HG03025 (cell line): Measurements from ENCODE around the gene MMP17.

Source experiments
- ATAC-seq: cut with Tn5 transposase; IDR thresholded peaks from one replicate; pipeline ENCODE4 v1.9.1; 2021; ENCODE audit warnings: mild to moderate bottlenecking, moderate library complexity; ENCODE audit not compliant: unreplicated experiment, low FRiP score

The MMP17 gene

DNA sequence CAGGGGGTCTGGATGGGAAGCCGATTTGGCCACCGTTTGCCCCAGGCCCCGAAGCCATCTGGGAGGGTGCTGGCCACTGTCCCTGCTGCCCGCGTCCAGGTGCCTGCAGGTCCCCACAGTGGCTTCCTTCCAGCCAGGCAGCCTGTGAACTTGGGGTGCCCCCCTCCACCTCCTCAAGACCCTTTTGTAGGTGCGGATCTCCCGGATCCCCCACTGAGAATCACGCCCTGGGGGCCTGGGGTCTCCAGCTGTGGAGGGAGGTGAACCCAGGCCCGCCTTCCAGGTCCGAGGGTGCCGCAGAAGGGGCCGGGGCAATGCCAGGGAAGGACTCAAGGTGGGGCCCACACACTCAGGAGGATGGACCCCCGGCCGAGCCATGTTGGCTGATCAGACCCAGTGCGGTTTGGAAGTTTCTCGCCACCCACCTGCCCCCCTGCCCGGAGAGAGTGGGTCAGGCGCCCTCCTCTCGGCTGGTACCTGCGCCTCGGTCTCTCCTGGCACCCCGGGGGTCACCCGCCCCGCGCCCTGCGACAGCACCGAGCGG, 1.7 kb downstream of the MMP17 start:
- no peak for ATAC-seq

DNA sequence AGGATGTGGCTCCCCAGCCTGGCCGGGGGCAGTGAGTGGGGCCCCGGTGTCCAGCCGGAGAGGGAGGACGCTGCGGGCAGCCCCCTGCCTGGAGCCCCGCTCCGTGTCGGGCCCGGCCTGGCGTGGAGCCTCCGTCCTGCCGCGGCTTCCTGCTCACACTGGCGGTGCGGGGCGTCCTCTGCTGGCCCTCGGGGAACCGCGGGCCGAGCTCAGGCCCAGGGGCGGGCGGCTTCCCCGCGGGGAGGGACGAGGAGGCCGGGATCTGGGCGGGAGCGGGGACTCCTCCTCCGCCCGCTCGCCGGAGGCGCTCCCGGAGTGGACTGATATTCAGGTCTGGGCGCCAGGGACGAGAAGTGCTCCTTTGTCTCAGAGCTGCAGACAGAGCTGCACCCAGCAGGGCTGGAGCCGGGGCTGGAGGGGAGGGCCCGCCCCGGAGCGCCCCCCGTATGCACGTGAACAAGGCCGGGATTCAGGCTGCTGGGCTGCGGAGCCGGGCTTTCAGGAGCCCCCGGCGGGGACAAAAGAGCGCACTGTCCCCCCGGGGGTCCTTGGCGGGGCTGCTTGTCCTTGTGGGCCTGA, 2.2 kb downstream of the MMP17 start:
- no peak for ATAC-seq

DNA sequence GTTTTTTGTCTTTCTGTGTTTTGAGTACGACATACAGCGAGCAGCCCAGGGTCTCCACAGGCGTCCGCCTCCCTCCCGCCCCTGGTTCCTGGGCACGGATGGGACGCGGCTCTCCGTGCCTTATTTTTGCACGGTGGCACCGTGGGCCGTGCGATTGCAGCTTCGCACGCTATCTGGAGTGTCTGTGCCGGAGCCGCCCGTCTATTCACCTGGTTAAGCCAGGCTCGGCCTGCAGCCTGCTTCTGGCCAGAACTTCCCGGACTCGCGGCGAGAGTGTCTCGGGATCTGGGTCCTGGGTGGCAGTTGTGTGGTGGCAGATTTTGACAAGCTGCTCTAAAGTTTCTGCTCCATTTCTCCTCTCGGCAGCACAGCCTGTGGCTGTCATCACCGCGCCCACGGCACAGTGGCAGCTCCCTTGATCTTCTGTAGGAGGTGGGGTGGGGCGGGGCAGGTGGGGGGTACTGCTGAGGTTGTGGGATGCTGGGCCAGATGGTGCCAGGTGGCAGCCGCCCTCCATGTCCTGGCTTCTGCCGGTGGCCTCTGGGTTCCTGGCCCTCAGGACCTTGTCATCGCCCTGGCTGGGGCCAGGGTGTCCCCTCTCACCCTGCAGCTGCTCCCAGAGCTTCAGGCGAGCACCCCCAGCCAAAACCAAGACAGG, 2.9 kb downstream of the MMP17 start:
- no peak for ATAC-seq

DNA sequence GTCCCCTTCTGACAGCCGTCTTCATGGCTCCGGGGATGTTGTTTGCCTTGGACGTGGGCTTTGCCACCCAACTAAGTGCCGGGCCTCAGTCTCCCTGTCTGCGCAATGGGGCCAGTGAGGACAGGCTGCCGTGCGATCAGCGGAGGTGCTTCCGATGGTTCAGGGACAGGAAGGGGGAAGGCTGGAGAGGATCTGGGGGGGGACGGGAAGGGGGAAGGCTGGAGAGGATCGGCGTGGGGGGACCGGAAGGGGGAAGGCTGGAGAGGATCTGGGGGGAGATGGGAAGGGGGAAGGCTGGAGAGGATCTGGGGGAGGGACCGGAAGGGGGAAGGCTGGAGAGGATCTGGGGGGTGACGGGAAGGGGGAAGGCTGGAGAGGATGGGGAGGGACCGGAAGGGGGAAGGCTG, 3.4 kb downstream of the MMP17 start:
- no peak for ATAC-seq

DNA sequence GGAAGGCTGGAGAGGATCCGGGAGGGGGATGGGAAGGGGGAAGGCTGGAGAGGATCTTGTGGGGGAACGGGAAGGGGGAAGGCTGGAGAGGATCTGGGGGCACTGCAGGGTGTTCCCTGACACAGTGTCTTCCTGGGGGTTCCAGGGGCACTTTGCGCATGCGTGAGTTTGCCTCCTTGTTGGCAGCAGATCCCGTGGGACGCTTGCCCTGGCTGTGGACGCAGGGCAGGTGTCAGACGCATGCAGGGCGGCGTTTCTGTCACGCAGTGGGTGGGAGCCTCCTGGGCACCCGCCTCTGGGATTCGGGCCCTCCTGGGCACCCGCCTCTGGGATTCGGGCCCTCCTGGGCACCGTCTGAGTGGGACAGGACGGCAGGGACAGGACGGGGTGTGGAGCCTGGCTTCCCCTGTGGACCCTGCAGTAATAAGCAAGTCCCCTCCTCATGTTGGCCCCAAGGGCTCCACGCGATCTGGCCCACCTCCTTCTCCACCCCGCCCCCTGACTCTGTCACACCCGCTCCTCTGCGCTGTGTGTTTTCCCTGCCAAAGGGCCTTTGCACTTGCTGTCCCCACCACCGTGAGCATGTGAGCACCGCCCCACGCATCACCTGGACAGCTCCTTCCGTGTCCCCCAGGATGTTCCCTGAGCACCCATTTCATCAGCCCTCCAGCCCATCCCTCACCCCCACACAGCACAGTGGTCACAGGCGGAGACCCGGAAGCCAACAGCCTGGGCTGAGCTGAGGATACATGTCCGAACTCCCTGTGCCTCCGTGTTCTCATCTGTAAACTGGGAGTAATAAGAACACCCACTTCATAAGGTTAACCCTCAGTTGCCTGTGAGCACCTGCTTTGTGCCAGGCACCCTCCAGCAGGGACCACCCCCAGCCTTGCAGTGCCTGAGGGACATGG, 4.4 kb downstream of the MMP17 start:
- no peak for ATAC-seq

DNA sequence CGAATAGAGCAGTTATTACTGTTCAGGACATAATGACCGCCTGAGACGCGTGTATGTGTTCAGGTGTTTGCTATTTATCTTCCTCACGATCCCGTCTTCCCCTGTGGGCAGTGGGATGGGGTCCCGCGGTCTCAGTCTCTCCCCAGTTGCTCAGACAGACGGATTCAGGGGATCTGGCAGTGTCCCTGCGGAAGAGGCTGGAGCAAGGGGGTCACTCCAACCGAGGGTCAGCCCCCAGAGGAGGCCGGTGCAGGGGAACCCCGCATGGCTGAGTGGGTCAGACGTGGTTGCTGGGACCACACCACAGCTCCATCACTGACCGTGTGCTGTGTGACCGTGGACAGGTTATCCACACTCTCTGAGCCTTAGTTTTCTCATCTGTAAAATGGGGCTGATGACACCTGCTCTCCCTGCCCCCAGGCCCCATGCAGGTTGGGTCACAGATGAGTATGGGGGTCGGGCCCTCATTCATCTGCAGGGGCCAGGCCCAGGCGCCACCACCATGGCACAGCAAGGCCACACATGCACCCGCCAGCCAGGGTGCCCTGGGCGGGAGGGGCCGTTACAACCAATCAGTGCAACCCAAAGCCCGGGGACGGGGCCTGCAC, 5.2 kb downstream of the MMP17 start:
- no peak for ATAC-seq

DNA sequence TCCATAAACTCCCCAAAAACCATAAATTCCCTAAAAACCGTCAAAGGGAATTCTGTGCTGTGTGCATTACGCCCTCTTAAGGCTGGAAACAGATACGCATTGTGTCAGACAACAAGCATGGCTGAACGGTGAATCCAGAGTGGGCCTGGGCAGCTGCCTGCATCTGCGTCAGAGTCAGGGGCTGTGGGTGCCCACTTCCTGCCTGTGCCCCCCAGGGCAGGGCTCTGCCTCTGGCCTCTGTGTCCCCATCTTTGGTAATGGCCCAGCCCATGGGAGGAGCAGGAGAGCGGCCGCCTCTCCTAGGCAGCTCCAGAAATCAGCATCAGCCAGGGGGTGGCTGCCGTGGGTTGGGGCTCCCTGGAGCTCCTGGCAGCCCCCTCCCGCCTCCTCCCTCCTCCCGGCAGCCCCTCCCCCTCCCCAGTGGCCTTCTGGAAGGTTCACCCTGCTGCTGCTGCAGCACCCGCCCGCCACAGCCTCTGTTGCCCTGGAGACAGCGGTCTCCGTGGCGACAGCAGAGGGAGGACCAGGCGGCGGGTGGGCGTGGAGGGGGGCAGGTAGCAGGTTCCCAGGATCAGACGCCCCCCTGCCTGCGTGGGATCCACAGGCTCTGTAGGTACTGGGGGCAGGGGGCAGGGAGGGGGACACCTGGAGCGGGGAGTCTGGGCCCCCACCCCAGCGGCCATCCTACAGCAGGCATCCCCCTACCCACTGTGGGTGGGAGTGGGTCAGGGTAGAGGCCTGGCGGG, 5.9 kb downstream of the MMP17 start:
- no peak for ATAC-seq

DNA sequence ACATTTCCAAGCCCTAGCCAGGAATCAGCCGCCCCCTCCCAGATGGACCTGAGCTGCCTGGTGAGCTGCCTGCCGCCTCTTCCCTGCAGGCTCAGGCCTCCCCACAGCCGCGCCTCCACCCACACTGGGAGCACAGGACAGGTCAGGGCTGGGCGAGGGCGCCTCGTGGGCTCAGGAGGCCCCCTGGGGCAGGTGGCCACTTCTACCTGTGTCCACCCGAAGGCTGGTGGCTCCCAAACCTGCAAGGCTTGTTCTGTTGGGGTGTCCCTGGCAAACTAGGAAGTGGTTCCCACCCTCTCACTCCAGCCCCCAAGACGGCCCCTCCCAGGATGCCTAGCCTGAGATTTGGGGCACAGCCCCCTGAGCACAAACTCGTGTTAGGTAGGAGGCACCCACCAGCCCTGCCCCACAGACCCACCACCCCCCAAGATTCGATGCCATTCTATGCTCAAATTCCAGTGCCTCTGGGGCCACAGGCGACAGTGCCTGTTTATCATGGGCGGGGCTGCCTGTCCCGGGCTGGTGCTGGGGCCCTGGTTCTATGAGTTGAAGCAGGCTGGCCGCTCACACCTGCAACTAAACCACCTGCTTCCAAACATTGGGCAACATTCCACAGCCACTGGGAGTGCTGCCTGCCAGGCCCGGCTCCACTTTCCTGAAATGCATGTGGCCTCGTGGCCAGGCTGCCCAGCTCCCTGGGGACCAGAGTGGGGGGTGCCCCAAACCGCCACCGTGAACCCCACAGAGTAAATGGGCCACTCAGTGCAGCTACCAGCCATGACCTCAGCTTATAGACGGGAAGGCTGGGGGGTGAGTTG, 6.8 kb downstream of the MMP17 start:
- no peak for ATAC-seq

DNA sequence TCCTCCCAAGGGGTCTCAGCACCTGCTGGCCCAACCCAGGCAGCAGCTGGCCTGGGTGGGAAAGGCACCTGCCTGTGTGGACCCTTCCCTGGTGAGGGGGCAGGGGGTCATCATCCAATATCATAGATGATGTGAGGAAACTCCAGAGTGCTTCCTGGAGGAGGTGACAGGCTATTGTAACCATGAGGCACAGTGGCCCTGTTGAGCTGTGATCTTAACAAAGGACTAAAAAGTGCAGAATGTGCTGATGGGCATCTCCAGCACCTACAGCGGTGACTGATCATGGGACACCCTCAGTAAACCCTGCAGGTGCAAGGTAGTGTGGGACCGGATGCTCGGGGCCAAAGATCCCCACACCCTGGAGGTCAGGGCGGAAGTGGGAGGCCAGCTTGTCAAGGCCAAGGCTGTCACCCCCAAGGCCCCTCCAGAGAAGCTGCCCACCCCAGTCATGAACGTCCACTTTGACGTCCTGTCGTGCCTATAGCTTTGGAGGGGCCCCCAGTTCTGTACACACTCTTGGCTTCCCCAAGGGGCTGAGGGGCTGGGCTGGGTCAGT, 7.5 kb downstream of the MMP17 start:
- no peak for ATAC-seq

DNA sequence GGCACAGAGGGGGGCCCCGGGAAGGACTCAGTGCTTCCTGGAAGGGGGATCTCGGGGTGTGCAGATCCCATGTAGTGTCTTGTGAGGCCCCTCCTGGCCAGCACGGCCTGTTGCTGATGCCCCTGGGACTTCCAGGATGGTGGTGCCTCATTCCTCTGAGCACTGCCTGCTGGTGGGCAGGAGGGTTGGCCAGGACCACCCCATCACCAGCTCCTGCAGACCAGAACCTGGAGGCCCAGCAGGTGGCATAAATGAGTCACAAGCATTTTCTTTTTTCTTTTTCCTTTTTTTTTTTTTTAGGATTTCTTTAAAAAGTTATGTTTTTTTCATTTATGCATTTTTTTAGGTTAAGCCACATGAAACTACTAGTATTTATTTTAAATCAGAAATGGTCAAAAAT, 8.0 kb downstream of the MMP17 start:
- ATAC-seq = no peak

DNA sequence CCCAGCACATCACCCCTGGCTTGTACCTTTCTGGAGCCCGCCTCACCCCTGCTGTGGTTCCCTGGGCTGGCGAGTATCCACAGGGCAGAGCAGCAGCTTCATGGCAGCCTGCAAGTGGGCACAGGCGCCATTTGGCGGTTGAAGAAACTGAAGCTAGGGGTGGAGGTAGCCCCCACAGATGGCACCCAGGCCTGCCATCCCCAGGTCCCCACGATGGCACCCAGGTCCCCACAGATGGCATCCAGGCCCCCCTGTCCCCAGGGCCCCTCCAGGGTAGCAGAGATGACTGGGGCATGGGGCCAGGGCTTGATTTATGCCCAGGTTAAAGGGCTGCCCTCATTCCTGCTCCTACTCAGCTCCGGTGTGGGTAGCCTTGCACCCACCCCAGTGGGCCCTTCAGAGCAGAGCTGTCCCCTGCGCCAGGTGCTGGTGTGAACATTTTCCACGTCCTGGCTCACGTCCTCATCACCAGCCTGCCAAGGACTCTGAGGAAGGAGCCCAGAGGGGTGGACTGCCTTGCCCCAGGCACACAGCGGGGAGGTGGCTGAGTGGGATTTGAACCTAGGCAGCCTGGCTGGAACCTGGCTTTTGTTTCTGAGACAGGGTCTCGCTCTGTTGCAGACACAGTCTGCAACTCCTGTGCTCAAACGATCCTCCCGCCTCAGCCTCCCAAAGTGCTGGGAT, 8.7 kb downstream of the MMP17 start:
- no peak for ATAC-seq

DNA sequence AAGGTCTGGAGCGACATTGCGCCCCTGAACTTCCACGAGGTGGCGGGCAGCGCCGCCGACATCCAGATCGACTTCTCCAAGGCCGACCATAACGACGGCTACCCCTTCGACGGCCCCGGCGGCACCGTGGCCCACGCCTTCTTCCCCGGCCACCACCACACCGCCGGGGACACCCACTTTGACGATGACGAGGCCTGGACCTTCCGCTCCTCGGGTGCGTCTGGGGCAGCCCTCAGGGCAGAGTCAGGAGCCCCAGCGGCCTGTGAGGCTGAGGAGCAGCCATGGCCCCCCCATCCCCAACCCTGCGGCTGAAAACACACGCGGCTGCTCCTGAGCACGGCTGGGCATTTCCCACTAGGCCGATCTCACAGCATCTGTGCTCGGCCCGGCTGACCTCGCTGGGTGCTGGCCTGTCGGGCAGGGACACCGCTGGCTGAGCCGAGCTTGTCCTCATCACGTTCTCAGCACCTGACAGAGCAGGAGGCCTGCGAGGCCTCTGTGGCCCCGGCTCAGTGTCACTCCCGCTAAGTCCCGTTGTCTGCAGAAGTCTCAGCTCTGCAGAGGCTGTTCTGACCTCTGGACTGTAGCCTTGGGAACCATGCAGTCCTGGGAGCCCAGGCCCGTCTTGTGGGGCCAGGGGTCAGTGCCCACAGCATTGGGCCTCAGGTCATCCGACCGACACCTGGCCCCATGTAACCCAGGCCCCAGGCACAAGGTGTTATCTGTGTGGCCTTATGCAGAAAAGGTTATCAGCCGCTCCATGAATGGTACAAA, 12.6 kb downstream of the MMP17 start:
- no peak for ATAC-seq

DNA sequence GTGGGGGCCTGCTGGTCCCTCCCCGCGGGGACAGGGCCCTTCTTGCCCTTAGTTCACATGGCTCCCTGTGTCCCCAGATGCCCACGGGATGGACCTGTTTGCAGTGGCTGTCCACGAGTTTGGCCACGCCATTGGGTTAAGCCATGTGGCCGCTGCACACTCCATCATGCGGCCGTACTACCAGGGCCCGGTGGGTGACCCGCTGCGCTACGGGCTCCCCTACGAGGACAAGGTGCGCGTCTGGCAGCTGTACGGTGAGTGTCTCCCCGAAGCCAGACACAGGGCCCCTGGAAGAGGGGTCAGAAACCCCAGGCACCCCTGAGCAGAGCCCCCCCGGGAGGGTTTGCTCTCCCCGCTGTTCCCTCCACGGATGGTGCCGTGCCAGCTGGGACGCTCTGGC, 13.4 kb downstream of the MMP17 start:
- no peak for ATAC-seq

DNA sequence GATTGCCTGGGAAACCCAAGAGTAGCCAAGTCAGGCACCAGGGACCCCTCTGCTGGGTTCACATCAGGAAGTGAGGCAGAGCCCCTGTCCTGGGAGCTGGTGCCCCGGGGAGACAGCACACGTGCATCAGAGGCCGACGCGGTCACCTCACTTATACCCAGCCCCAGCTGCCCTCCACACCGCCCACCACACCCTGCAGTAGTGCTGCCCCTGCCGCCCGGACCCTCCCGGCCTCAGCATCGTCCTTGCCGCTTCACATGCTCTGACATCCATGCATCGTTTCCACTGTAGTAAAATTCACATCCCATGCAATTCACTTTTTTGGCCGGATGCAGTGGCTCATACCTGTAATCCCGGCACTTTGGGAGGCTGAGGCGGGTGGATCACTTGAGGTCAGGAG, 14.0 kb downstream of the MMP17 start:
- no peak for ATAC-seq

DNA sequence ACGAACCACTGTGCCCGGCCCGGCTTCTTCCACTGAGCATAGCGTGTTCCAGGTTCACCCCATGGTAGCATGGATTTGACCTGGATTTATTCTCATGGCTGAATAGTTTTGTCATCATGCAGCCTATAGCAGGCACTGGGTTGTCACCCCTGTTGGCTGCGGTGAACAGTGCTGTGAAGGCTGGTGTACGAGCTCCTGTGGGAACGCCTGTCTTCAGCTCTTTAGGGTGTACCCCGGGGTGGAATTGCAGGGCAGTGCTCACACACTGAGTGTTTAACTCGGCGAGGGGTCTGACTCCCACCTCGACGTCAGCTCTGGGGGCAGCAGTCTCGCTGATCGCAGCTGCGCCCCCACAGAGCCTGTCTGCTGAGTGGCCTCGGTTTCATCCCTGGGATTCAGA, 15.3 kb downstream of the MMP17 start:
- no peak for ATAC-seq

DNA sequence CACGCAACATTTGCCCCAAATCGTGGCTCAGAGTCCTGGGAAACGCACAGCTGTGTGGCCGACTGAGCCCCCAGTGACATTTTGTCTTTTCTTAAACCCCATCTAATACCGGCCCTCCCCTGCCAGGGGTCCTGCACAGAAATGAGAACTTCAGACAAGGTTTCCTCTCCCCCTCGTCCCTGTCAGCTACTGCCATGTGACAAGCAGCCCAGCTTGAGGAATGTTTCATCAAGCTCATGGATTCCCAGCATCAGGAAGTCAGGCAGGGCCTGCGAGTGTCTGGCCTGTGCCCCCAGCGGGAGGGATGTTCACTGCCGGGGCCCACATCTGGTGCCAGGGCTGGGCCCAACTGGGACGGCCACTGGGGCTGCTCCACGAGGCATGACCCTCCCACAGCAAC, 15.9 kb downstream of the MMP17 start:
- no peak for ATAC-seq

DNA sequence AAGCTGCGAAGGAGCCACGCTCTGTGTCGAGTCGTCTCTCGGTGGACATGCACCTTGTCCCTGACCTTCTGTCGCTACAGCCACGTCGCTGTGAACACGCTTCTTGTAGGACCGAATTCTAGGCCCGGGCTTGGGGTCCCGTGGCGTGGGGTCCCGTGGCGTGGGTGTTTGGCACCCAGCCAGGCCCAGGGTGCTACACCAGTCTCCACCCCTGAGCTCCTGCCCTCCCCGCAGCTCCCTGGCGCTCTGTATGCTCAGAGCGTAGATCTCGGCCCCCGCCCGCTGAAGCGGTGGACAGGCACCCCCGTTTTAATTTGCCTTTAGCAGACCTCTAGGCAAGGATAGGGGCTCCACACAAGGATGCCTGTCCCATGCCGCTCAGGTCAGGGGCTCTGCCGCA, 16.5 kb downstream of the MMP17 start:
- no peak for ATAC-seq

DNA sequence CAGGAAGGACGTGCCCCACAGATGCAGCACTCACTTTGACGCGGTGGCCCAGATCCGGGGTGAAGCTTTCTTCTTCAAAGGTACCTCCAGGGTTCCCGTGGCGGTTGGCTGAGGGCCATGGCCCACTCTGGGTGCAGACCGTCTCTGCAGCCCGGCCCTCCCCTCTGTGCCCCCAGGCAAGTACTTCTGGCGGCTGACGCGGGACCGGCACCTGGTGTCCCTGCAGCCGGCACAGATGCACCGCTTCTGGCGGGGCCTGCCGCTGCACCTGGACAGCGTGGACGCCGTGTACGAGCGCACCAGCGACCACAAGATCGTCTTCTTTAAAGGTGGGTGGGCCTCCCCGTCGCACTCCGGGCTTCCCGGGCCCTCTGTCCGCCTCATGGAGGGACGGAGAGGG, 16.9 kb downstream of the MMP17 start:
- no peak for ATAC-seq
